GM20431 (cell line): ENCODE results near the gene PCGF3.
"Not testable (repeated sequence)": the region's sequence is repeated elsewhere in the genome, so short reads cannot be mapped to it uniquely, and the experiment has no call there.

Experiments used
- in situ Hi-C: fragments of 300-500 bp; cut with MseI, MboI; formaldehyde crosslinking; loops from one replicate; pipeline ENCODE4 v1.15.0; 2020; ENCODE audit warnings: low sequenced_read_pairs; ENCODE audit not compliant: unreplicated experiment

The PCGF3 gene

DNA sequence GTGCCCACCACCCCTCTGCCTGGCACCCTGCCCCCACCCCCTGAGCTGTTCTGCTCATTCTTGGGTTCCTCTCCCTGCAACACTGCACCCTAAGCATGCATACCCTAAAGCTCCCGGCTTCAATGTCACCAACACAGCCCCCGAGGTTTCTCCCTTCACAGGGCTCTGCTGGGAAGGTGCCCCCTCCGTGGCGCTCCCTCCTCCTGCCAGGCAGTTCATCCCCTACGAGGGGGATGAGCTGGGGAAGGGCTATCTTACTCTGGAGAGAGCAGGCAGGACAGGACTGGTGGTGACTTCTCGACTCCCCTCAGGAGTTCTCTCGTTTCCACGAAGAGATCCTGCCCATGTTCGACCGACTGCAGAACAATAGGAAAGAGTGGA is 38.1 kb upstream of the PCGF3 start:
- in situ Hi-C loops, result no loop called here

DNA sequence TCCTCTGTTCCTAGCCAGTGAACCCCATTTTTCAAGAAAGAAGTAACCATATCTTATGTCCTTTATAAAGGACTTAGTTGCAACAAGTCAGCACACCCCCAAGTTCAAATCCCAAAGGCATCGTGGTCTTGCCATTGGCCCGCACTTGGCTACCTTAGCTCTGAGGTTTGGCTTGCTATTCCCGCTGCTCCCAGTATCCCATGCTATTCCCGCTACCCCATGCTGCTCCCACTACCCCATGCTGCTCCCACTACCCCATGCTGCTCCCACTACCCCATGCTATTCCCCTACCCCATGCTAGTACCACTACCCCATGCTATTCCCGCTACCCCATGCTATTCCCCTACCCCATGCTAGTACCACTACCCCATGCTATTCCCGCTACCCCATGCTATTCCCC is 37.4 kb upstream of the PCGF3 start:
- in situ Hi-C loops, result not testable (repeated sequence)

DNA sequence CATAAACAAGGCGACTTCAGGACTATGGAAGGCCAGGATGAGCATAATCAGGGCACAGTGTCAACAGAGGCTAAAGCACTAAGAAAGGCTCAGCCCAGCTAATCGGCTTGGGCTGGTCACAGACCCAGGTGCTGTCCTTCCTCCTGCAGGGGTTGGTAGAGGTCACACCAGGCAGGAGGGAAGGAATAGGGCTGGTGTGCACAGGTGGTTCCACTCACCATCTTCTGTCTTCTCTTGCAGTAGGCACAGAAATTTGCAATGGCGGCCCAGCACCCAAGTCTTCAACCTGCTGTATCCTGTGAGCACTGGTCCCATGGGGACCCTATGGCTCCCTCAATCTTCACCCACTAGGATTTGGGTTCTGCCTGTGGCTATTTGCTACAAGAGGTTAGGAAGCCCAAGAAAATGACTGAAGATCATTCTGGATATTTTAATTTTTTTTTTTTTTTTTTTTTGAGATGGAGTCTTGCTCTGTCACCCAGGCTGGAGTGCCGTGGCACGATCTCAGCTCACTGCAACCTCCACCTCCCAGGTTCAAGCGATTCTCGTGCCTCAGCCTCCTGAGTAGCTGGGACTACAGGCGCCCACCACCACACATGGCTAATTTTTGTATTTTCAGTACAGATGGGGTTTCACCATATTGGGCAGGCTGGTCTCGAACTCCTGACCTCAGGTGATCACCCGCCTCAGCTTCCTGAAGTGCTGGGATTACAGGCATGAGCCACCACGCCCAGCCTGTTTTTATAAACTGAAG is 35.6 kb upstream of the PCGF3 start:
- in situ Hi-C loops, result not testable (repeated sequence)

DNA sequence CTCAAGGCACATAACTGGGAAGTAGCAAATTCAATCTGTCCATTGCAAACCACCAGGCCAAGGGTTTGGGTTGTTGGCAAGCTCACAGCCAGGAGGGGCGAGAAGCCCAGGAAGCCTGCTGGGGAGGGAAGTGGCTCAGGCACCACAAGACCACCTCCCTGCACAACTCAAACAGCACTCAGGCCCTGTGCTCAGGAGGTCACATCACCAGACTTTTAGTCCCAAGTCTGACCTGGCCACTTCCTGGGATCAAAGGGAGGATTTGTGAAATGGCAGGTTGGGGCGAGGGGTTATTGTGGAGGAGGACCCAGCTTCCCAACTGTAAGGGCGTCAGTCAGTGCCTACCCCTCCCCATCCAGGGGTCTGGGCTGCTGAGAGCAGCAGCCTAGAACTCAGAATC is 33.9 kb upstream of the PCGF3 start:
- in situ Hi-C loops, result no loop called here

DNA sequence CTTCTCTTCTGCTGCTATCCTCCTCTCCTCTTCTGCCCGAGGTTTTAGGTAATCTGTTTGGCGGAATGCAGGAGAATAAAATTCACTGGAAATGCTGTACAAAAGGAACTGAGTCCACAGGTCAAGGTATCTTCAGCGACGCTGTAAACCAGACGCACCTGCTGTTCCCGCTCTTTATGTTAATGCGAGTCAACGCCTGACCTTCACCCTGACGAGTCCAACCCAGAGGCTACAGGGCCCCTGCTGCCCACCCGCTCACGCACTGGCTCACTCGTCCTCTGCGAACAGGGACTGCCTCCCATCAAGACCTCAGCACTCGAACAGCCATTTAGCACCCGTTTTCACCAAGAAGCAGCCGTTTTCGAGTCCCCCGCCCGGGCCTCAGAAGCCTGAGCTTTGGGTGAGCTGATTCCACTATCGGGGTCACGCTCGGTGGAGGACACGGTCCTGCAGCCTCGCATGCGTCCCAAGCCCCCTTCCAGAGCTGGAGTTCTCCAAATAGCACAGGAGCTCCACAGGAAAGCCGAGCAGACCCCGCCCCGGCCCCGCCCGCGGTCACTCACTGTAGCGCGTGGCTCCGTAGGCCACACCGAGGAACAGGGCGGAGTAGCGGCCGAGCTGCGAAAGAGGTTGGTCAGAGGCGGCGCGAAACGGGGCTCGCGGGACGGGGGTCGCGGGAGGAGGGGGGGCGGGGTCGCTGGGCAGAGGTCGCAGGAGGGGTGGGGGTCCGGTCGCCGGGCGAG is 32.1 kb upstream of the PCGF3 start:
- in situ Hi-C loops, result no loop called here

DNA sequence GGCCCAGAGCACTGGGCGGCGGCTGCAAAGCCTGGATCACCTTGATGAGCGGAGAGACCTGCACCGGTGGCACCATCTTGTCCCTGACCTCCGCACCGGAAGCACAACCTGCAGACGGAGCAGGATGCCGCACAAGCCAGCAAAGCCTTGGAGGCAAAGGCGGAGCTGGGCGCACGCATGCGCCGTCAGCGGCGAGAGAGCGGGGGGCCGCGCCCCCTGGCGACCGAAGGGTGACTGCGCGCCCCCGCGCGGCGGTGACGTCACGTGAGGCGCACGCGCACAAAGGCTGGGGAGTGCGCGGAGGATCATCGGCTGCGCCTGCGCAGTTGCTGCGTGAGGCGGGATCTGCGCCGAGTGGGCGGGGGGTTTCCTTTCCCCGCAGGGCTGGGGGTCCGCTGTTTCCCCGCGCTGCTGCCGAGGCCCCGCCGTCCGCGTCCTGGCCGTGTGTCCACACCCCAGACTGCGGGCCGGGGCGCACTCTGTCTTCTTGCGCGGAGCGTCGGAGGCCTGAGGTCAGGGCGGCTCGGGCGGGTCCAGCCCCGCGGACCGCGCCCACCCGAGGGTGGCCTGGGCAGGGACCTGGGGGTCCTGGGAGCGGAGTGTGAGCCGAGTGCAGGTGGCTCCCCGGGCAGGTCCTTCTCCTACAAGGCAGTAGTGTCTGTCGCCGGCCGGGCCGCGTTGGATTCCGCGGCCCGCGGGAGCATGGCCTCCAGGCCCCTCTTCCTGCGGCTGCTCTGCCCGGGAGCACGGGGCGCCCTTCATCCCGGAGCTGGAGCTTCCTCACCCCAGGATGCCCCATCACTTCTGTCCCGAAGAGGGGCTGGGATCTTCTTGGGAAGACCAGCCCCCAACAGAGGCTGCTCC is 31.2 kb upstream of the PCGF3 start, which contains the start of the genes ATP5ME and MYL5:
Gene ATP5ME (minus strand): TSS at position 105 of the 864 bp plus-strand sequence. CDS start 29 bp downstream, at position 76.
Gene MYL5 (plus strand): TSS at position 371 of the 864 bp plus-strand sequence. CDS start 3,485 bp downstream, outside the sequence.
- in situ Hi-C loops, result no loop called here

DNA sequence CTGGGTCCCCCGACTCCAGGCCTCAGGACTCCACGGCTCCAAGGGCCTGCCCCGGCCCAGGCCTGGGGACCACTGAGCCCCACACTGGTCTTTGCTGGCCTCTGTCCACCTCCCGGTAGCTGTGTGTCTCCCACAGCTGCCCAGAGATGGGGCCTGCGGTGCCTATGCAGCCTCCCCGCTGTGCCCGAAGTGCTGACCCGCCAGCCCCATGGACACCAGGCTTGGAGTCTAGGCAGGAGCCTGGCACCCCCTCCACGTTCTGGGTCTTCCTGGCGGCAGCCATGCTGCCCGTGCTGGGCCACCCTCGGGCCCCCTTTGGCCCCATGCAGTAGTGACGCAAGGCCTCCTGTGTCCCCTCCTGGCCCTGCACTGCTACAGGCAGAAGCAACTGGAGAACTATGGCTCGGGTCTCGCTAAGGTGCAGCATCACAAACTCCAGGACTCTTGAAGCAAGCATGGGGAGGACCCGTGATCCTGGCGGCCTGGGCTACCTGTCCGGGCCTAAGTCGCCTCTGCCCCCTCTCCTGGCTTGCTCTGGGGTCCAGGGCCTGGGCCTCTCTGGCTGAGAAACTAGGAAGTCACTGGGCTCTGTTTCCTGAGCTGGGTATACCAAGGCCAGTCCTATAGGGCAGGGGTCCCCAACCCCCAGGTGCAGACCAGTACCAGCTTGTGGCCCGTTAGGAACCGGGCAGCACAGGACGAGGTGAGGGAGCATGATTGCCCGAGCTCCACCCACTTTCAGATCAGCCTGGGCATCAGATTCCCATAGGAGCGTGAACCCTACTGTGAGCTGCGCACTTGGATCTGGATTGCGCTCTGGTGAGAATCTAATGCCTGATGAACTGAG is 30.4 kb upstream of the PCGF3 start:
- in situ Hi-C loops, result no loop called here

DNA sequence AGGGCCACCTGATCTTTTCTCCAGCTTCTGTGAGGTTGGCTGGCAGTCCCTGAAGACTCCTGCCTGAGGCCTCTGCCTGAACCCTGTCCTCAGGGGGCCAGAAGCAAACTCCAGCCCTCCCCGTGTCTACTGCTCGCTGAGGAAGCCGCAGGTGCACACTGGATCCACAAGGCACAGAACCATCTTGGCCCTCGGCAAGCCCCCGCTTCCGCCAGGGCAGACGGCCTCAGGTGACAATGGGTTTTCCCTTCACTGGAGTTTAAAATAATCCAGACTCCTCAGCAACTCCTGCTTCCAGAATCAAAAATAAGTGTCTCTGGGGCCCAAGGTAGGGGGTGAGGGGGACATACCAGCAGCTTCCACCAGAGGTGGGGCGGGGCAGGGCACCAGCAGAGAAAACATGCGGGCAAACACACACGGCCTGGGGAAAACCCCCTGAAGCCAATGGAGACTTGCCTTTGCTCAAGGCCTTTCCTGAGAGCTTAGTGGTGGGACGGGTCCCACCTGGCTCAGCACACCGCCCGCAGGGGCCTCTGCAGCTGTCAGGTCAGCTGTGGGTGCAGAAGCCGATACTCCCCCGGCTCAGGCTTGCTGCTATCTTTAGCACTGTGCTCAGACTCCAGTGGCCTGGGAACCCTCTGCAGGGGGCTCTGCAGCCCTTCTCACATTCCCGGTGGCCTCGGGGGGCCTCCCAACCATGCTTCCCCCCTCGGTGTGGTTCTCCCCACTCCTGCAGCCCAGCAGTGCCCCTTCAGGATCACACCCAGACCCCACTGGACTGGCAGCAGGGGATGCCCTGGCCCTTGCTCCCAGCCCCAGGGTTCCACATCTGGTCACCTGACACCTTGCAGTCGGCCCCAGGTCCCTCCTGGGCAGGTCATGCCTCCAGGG is 29.4 kb upstream of the PCGF3 start:
- in situ Hi-C loops, result no loop called here

DNA sequence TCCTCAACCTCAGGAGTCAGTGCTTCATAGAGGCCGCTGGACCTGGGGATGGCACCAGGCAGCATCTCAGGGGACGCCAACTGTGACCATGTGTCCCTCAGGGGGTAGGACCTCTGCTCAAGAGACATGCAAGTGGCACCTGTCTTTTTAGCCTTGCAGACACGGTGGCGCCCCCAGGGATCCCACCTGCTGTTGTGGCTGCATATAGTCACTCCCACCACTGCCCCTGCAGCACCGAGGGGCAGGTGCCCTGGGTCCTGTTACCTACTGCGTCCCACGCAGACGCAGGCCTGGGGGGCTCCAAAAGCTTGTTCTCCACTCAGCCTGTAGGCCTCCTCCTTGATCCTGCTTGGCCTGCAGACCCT is 28.8 kb upstream of the PCGF3 start:
- in situ Hi-C loops, result no loop called here

DNA sequence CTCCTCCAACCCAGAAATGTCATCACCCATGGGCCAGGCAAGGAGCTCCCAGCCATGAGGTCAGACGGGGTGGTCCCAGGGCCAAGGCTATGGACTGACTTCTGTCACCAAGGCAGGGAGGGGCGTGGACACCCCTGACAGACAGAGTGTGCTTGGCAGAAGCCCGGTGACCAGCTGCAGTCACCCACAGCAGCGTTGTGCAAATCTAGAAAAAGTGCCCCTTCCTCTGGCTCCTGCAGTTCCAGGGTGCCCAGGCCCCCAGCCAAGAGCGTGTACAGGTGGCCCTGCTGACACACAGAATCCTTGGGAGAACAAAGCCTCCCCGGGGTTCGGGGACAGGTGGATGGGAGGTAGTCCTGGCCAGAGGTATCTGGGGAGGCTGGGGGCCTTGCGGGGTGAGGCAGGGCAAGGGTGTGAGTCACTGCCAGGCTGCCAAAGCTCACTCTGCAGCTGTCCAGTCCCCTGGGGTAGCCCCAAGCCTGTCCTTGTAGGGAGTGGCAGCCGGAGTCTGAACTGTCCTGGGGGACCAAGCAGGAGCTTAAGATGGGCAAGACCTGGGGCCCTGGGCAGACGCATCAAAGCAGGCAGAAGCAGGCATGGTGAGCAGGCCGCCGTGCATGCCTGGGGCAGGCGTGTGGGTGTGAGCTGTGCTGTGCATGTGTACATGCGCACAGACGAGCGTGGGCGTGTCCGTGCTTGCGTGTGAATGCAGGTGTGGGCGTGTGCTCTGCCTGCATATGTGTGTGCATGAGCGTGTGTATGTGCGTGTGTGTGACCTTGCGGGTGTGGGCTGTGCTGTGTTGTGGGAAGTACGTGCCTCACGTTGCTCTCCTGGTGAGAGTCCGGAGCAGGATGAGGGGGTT is 28.0 kb upstream of the PCGF3 start:
- in situ Hi-C loops, result no loop called here

DNA sequence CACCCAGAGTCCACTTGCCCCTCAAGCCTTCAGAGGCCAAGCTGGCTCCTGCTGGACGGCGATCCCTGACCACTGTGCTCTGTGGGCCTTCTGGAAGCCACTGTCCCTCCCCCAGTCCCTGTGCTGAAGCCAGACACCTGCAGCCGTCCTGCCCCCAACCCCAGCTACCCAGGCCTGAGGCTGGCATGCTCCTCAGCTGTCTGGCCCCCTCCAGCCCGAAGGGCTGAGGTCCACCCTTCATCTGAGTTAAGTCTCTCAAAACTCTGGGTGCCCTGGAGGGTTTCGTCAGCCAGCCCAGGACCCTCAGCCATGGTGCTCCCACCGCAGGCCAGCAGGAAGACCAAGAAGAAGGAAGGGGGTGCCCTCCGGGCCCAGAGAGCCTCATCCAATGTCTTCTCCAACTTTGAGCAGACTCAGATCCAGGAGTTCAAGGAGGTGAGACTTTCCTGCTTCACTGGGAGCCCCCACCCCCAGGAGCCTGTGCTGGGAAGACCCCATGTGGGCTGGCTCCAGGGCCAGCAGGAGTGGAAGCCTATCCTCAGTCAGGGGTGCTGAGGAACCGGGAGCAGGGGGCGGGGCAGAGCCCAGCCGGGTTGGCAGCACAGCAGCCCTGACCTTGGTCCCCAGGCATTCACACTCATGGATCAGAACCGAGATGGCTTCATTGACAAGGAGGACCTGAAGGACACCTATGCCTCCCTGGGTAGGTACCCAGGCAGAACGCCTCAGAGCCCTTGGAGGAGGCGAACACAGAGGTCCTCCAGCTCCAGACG is 27.1 kb upstream of the PCGF3 start:
- in situ Hi-C loops, result no loop called here

DNA sequence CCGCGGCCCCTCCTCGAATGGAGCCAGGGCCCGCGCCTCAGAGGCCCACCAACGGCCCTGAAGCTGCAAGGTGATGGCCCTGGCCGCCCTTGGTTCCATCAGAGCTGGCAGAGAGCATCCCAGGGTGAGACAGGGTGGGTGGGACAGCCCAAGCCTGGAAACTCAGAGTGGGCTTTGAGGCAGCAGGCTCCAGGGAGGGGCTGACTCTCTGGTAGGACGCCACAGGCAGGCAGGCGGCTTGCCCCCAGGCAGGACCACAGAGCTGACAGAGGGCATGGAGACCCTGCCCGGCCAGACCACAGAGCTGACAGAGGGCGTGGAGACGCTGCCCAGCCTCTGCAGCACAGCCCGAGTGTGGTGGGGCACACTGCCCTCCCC is 26.5 kb upstream of the PCGF3 start:
- in situ Hi-C loops, result no loop called here

DNA sequence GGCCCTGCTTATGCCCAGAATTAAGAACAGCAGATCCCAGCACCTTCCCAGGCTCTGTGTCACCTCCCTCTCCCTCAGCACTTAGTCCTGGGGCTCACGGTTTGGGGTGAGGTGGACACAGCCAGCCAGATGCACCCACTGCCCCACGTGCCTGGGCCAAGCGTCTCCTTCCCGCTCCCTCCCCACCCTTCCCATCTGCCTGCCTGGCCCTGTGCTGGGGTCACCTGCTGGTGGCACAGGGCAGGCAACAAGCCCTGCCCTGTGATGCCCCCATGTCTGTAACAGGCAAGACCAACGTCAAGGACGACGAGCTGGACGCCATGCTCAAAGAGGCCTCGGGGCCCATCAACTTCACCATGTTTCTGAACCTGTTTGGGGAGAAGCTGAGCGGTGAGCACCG is 26.0 kb upstream of the PCGF3 start:
- in situ Hi-C loops, result no loop called here

DNA sequence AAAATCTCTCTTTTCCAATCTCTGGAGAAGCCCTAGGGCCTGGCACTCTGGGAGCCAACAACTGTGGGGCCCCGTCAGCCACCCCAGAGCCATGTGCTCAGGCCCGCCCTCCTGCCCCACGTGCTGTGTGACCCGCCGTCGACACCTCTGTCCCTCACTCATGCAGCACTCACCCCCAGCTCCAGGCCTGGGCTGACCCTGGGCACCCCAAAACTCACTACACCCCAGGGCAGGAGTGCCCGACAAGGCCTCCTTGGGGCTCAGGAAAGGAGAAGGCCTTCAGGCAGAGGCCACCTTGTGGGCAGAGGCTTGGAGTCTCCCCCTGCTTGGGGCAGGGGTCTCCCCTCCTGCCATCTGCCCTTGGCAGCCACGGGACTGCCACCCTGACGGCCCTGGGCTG is 25.5 kb upstream of the PCGF3 start:
- in situ Hi-C loops, result no loop called here

DNA sequence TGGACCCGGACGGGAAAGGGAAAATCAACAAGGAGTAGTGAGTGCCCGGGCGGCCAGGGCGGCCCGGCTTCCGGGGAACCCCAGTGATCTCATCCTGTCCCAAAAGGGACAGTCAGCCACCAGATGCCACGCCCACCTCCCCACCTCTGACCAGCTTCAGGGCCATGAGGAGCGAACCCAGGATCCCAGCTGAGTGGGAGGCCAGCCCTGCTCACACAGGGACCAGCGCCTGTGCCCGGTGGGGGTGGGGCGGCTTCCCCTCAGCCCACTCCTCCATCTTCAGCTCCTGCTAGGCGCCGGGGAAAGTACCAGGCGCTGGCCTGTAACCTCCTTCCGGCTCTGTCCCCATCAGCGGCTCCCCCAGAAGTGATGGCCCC is 25.1 kb upstream of the PCGF3 start:
- in situ Hi-C loops, result no loop called here

DNA sequence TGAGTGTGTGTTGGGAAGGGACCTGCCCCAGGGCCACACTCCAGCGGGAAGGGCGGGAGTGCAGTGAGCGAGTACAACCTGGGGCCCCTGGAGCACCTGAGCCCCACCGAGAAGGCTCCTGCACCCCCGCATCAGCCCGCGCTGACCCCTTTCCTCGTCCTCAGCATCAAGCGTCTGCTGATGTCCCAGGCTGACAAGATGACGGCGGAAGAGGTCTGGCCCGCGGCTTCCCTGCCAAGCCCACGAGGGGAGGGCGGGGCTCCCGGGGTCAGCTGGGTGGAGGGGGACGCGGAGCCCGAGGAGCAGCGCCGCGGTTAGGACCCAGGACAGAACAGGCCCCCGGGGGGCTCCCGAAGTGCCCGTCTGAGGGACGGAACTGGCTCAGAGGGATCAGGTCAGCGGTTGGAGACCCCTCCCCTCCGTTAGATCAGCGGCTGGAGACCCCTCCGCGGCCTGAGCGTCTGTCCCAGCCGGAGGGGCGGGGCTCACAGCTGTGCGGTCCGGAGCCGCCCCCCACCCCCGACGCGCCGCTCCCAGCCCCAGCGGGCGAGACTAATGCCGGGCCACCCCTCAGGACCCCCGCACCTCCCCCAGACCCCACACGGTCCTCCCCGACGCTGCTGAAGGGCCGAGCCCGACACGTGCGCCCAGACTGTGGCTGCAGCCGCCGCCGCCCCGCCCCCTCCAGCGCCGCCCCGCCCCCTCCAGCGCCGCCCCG is 24.5 kb upstream of the PCGF3 start:
- in situ Hi-C loops, result no loop called here
